Fibroblast of lung (primary cell): ENCODE measurements around the gene CHGA. TPM values are rescaled to one million over a fixed set of nuclear protein-coding genes. Genes with fewer than 3 reads are reported as not detected.

Experiments used
- DNase-seq, 2 donors: peaks; one replicate each; pipeline versions ENCODE4 v3.0.0 to v3.0.0-alpha.2; 2010; ENCODE audit warnings: low read depth in 2 of 2
- H2AFZ ChIP-seq: 2 replicates; pipeline ENCODE4 v1.5.1; 2012; ENCODE audit warnings: low read length, control low read depth, inconsistent platforms
- H3K27ac ChIP-seq: 2 replicates; pipeline ENCODE4 v1.5.1; 2011; ENCODE audit warnings: low read length, control low read depth; ENCODE audit not compliant: insufficient read depth
- H3K27me3 ChIP-seq: 2 replicates; pipeline ENCODE4 v1.5.1; 2011; ENCODE audit warnings: mild to moderate bottlenecking, low read length; ENCODE audit not compliant: control insufficient read depth, insufficient read depth
- H3K36me3 ChIP-seq: 2 replicates; pipeline ENCODE4 v1.5.1; 2011; ENCODE audit warnings: low read length; ENCODE audit not compliant: control insufficient read depth, insufficient read depth
- H3K4me1 ChIP-seq: 2 replicates; pipeline ENCODE4 v1.5.1; 2011; ENCODE audit warnings: low read length; ENCODE audit not compliant: control insufficient read depth, insufficient read depth; ENCODE audit errors: extremely low read depth
- H3K4me2 ChIP-seq: 2 replicates; pipeline ENCODE4 v1.5.1; 2011; ENCODE audit warnings: low read length, control low read depth; ENCODE audit not compliant: insufficient read depth; ENCODE audit errors: extremely low read depth
- H3K4me3 ChIP-seq, 4 experiments: fragments of 200-600 bp in 1 of 4; sonication (generic) in 1 of 4; replicated peaks in 1 of 4; 2 replicates each; pipeline ENCODE4 v1.5.1; 2011 to 2016; ENCODE audit warnings: low read length in 4 of 4, low read depth in 3 of 4, mild to moderate bottlenecking in 3 of 4, control low read depth in 2 of 4, inconsistent platforms in 1 of 4, mixed read lengths in 1 of 4; ENCODE audit not compliant: insufficient read depth in 1 of 4; ENCODE audit errors: control extremely low read depth in 1 of 4
- H3K79me2 ChIP-seq: 2 replicates; pipeline ENCODE4 v1.5.1; 2012; ENCODE audit warnings: mild to moderate bottlenecking, low read length, inconsistent platforms; ENCODE audit not compliant: control insufficient read depth, insufficient read depth
- H3K9ac ChIP-seq: 2 replicates; pipeline ENCODE4 v1.5.1; 2011; ENCODE audit warnings: mild to moderate bottlenecking, low read length, control low read depth; ENCODE audit not compliant: insufficient read depth
- H3K9me3 ChIP-seq: 2 replicates; pipeline ENCODE4 v1.5.1; 2012; ENCODE audit warnings: low read depth, low read length; ENCODE audit not compliant: control insufficient read depth, insufficient read depth
- H4K20me1 ChIP-seq: 2 replicates; pipeline ENCODE4 v1.5.1; 2011; ENCODE audit warnings: low read length; ENCODE audit not compliant: control insufficient read depth, insufficient read depth; ENCODE audit errors: extremely low read depth
- CTCF ChIP-seq, 2 donors: IDR thresholded peaks in 1 of 2; conservative IDR thresholded peaks in 1 of 2; 1 replicate in 1 of 2; 2 replicates in 1 of 2; pipeline ENCODE4 v1.5.1; 2011 to 2012; ENCODE audit warnings: low read length in 2 of 2, control low read depth in 1 of 2, inconsistent platforms in 1 of 2, low read depth in 1 of 2, mild to moderate bottlenecking in 1 of 2
- EZH2 ChIP-seq: IDR thresholded peaks from 2 replicates; pipeline ENCODE4 v1.5.1; 2012; ENCODE audit warnings: low read length, control low read depth, mild to moderate bottlenecking; ENCODE audit errors: missing control alignments
- polyA plus RNA-seq, 2 donors: library from polyadenylated mRNA; depleted of rRNA in 1 of 2; stranded (reverse) in 1 of 2; unstranded in 1 of 2; fragments of >200 nt; gene quantifications; 2 replicates each; pipeline ENCODE4 v1.2.1, GENCODE V29; 2011 to 2012; ENCODE audit warnings: missing spikeins in 1 of 2
- total RNA-seq: library from RNA; depleted of rRNA; stranded (reverse); fragments of >200 nt; gene quantifications from 2 replicates; pipeline ENCODE4 v1.2.1, GENCODE V29; 2014

CHGA gene
- total and polyA plus RNA-seq, 2 donors (not counting 1 experiment from before 2014, with no cell fraction given) = not detected

GRCh38 chr14:92932448-92933395 lies 9.8 kb downstream of the CHGA start:
- Histone ChIP-seq H3K27me3 (no peaks in the 10 kb centered on the region), H3K4me3 (no peak overlapping the region), H3K27ac (no peak overlapping the region), H3K36me3 (no peaks in the 10 kb centered on the region), H3K79me2 (no peaks in the 10 kb centered on the region), H2AFZ (no peak overlapping the region), H3K4me1 (no peaks in the 10 kb centered on the region), H3K4me2 (no peak overlapping the region), H3K9me3 (no peaks in the 10 kb centered on the region), H4K20me1 (no peaks in the 10 kb centered on the region), H3K9ac (no peak overlapping the region)
- no peak for DNase-seq
- TF ChIP-seq EZH2 = no peak

- Histone ChIP-seq H3K27me3 (no peaks in the 10 kb centered on the region), H3K36me3 (no peaks in the 10 kb centered on the region), H3K27ac (no peak overlapping the region), H3K4me2 (no peak overlapping the region), H2AFZ (no peak overlapping the region), H3K4me1 (no peaks in the 10 kb centered on the region), H3K9me3 (no peaks in the 10 kb centered on the region), H3K4me3 (no peak overlapping the region), H3K79me2 (no peaks in the 10 kb centered on the region), H4K20me1 (no peaks in the 10 kb centered on the region), H3K9ac (no peak overlapping the region)
- no peak for DNase-seq
- no peak for TF ChIP-seq CTCF (conservative IDR thresholded peaks at IDR 0.05 in 1 of 2, IDR thresholded peaks at IDR 0.05 in 1 of 2; ENCODE audit: low read depth in 1 of 2, low read length in 2 of 2)
- TF ChIP-seq EZH2 = no peak
Measured at GRCh38 chr14:92933481-92933880, 10.5 kb downstream of the CHGA start.

- Histone ChIP-seq H3K27me3 (no peaks in the 10 kb centered on the region), H3K36me3 (no peaks in the 10 kb centered on the region), H3K27ac (no peak overlapping the region), H3K9ac (no peak overlapping the region), H3K9me3 (no peaks in the 10 kb centered on the region), H4K20me1 (no peaks in the 10 kb centered on the region), H3K4me2 (no peak overlapping the region), H3K4me1 (no peaks in the 10 kb centered on the region), H3K4me3 (no peak overlapping the region), H3K79me2 (no peaks in the 10 kb centered on the region), H2AFZ (no peak overlapping the region)
- DNase-seq = no peak
- TF ChIP-seq CTCF (conservative IDR thresholded peaks at IDR 0.05 in 1 of 2, IDR thresholded peaks at IDR 0.05 in 1 of 2; ENCODE audit: low read depth in 1 of 2, low read length in 2 of 2) (no peak), EZH2 (no peak)
Measured at GRCh38 chr14:92934196-92935085, 11.5 kb downstream of the CHGA start.
